Measurements from ENCODE around the gene OR56A1.

DNA sequence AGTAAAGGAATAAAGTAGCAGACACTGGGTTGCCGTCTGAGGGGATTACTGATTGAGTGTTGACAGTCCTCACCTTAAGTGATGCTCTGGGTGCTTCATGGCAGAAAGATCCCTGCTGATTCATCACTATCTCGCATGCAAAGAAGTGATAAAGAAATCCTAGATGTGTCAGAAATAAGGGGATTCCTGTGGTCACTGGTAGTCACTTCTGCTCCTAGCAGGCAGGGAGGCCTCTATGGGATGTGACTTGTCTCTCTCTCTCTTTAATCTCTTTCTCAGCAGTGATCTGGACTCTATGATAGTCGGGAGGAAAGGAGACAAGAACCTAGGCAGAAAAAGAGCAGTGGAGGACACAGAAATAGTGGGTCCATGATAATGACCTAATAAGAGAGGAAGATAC is 30.9 kb upstream of the OR56A1 start:
- TF ChIP-seq, protein P1, sequence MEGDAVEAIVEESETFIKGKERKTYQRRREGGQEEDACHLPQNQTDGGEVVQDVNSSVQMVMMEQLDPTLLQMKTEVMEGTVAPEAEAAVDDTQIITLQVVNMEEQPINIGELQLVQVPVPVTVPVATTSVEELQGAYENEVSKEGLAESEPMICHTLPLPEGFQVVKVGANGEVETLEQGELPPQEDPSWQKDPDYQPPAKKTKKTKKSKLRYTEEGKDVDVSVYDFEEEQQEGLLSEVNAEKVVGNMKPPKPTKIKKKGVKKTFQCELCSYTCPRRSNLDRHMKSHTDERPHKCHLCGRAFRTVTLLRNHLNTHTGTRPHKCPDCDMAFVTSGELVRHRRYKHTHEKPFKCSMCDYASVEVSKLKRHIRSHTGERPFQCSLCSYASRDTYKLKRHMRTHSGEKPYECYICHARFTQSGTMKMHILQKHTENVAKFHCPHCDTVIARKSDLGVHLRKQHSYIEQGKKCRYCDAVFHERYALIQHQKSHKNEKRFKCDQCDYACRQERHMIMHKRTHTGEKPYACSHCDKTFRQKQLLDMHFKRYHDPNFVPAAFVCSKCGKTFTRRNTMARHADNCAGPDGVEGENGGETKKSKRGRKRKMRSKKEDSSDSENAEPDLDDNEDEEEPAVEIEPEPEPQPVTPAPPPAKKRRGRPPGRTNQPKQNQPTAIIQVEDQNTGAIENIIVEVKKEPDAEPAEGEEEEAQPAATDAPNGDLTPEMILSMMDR (conservative IDR thresholded peaks at IDR 0.05; ENCODE audit: low read depth, low read length), result no peak
- TF ChIP-seq POLR2A (IDR thresholded peaks at IDR 0.05; ENCODE audit: low read depth, low read length), result no peak
- no peak for TF ChIP-seq MAFK (IDR thresholded peaks at IDR 0.05; ENCODE audit: low read depth, low read length)
- no peak for TF ChIP-seq RAD21 (IDR thresholded peaks at IDR 0.05; ENCODE audit: low read length)
- TF ChIP-seq SMC3 (IDR thresholded peaks at IDR 0.05; ENCODE audit: low read depth, low read length), result no peak
- TF ChIP-seq, protein P2, sequence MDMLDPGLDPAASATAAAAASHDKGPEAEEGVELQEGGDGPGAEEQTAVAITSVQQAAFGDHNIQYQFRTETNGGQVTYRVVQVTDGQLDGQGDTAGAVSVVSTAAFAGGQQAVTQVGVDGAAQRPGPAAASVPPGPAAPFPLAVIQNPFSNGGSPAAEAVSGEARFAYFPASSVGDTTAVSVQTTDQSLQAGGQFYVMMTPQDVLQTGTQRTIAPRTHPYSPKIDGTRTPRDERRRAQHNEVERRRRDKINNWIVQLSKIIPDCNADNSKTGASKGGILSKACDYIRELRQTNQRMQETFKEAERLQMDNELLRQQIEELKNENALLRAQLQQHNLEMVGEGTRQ (IDR thresholded peaks at IDR 0.05; ENCODE audit: low read depth, low read length), result no peak
- no peak for TF ChIP-seq RFX5 (IDR thresholded peaks at IDR 0.05; ENCODE audit: low read depth, low read length)
- TF ChIP-seq BHLHE40 (IDR thresholded peaks at IDR 0.05; ENCODE audit: low read depth, low read length), result no peak
- TF ChIP-seq CEBPB (IDR thresholded peaks at IDR 0.05; ENCODE audit: low read depth, low read length), result no peak
- no peak for TF ChIP-seq MXI1 (IDR thresholded peaks at IDR 0.05; ENCODE audit: borderline replicate concordance, low read depth, low read length)
- no peak for TF ChIP-seq RCOR1 (IDR thresholded peaks at IDR 0.05; ENCODE audit: insufficient replicate concordance, low read length)

All from IMR-90 (cell line).